ENCODE measurements around the gene AGRP.

The AGRP gene

DNA sequence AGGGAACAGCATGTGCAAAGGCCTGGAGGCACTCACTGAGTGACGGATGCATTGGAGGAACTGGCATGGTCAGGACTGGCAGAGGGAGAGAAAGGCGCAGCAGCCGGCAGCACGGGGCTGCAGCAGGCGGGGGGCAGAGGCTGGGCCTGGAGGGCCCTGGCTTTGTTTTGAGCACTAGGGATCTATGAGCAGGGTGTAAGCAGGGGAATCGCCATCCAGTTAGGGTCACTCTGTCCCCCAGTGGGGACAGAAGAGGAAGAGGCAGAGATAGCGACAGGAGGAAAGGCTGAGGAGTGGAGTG, 38.3 kb downstream of the AGRP start:
- DNase-seq, result no peak

DNA sequence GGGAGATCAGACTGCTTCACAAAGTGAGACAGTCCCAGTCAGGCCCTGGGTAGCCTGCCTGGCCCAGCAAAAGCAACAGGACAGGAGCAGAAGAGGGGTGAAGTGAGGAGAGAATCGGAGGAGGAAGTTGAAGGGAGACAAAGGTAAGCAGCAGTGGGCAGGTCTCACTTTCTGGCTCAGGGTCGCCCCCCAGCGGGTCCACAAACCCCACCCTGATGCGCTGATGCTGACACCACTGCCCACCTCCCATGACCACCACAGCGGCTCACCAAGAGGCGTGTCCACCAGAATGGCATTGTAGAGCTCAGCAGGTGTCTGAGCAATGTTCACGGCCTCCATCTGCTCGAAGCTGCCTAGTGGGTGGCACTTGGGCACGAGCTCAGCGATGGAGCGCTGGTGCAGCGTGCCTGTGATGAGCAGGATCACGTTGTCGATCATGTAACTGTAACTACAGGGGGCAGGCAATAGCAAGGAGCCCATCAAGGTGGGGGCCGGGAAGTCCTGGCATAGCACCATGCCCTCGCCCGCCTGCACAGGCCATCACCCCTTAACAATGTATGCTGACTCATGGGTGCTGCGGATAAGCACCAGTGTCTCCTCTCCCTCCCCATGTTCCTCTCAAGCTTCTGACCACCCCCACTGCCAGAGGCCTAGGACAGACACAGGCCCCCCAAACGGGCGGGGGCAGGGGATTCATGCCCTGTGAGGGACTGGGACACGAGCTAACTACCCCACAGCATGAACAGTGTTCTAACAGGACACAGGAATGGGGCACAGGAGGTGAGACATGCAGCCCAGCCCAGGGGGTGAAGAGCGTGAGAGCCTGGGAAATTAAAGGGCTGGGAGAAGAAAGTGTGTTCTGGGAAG, 38.9 kb downstream of the AGRP start:
- no peak for DNase-seq

DNA sequence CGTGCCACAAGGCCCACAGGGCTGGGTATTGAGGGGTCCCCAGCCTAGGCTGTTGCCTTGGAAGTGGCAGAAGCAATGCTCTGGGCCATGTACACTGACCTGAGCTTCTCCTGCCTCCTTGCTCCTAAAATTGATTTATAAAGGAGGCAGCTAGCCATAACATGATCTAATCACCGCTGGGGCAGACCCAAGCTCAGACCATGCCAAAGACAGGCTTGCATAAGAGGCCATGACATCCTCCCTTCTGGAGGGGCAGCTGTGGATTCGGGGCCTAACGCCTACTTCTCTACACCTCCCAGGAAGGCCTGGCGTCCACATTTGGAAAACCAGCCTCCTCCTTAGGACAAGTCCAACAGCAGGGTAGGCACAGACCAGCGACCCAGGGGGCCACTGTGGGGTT, 40.1 kb downstream of the AGRP start:
- no peak for DNase-seq

DNA sequence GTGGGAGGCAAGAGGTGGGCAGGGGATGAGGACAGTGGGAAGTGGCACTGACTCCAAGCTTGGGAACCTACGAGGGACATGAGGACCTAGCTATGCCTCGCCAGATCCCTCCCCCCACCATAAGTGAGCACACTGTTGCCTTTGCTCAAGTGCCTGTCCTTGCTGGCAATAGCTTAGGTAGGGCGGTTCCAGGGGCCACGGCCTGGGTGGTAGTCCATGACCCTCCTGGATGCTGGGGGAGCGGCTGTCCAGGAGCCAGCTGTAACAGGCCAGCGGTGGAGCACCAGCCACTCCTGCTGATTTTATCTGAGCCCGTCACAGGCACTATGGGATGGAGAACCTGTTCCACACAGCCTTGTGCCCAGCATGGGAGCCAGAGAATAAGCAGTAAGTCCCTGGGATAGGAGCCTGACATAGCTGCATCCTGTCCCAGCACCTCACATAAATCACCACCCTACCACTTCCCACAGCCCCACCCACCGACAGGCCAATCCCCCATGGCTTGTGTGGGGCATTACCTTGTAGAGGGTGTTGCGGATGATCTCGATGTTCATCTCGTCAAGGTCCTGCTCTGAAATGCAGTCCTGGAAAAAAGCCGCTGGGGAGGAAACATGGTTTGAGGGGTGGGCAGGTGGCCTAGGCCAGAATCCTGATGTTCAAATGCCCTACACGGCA, 40.6 kb downstream of the AGRP start:
- DNase-seq, result no peak

DNA sequence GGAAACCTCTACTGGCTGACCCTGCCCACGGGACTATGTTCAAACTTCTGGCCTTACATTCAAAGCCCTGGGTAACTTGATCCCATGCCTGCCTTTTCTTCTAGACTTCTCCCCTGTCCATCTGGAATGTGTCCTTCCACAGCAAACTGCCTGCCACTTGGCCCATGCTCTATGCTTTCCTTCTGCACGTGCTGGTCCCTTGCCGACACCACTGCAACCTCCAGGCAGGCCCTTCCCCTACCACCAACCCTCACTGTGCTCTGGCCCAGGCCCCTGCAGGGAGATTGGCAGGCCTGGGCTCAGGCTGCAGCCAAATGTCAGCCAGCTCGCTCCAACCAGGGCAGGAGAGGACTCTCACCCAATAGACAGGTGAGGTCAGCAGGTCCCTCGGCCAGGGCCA, 41.4 kb downstream of the AGRP start:
- DNase-seq, result no peak

DNA sequence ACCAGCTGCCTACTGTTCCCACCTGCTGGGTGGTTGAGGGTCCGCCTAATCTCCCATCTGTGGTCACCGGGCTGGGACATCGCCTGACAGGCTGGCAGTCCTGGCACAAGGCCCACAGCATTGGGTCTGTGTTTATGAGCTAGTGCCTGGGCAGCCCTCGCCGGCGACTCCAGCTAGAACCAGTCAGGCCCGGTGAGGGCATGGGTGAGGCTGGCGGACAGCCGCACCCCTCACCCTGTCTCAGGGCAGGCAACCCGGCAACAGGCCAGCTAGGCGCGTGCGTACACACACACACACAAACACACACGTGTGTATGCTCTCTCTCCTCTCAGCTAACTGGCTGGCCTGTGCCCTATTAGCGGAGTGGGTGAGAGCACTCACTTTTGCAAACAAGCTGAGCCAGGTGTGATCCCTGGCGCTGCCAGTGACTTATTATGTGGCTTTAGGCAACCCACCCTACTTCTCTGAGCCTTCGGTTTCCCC, 42.0 kb downstream of the AGRP start:
- no peak for DNase-seq

DNA sequence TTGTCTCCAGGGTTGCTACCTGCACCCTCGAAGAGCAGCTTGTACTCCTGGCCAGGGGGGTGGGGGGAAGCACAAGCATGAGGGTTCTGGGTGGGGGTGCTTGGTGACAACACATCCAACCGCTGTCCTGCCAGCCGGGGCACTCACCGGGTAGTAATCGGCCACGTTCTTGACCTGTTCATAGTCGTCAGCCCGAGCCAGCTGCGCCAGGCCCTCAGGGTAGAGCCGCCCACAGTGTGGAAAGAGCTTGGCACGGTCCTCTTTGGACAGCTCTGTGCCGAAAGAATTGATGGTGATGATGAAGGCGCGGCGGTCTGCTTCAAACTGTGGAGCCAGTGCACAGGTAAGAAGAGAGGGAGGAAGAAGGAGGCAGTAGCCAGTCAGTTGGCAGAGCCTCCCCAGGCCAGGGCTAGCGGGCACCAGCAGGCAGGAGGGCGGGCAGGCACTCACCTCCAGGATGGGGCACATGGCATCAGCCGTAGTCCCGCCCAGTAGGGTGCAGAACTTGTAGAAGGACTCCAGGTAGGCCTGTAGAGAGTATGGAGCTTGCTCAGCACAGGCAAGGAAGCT, 44.4 kb downstream of the AGRP start:
- no peak for DNase-seq

DNA sequence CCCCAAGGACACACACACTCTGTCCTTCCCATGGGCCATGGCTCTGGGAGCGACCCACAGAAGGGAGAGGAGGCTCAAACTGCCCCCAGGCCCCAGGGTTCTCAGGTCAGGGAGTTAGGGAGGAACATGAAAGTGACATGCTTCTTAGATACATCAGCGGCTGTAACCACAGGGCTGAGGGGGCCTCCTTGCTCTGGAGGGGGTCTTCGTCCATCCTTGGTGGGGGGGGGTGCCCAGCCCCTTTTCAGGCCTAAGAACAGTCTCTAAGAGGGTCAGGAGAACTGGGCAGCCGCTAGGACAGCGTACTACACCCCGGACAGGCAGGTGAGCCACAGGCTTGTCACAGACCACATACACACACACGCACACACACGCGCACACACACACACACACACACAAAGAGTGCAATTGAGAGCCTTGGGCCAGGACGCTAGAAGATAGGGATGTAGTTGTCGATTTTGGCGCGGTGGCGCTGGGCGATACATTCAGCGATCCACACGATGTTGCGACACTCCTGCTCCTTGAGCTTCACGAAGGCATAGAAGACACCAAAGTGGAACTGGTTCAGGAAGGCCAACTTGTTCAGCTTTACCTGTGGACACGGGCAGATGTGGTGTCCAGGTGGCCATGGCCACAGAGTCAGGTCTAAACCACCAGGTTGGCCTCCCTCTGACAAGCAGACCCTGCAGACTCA, 45.1 kb downstream of the AGRP start:
- DNase-seq, result peak in 1 of 2 donors; percentile 13

DNA sequence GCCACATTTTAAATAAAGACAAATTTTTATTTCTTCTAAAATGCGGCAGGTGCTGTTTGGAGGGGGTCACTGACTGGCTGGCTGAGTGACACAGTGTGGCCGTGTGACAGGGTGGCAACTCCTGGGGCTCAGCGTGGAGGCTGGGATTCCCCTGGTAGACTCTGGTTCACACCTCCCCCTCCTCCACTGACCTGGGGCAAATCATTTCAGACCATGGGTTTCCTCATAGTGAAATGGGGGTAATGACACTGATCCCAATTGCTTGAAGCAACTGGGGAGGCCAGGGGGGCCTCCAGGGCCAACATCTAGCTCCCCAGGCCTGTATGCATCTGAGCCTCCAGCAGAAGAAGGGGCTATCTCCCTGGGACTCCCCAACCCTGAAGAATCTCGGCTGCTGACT, 45.8 kb downstream of the AGRP start:
- no peak for DNase-seq

DNA sequence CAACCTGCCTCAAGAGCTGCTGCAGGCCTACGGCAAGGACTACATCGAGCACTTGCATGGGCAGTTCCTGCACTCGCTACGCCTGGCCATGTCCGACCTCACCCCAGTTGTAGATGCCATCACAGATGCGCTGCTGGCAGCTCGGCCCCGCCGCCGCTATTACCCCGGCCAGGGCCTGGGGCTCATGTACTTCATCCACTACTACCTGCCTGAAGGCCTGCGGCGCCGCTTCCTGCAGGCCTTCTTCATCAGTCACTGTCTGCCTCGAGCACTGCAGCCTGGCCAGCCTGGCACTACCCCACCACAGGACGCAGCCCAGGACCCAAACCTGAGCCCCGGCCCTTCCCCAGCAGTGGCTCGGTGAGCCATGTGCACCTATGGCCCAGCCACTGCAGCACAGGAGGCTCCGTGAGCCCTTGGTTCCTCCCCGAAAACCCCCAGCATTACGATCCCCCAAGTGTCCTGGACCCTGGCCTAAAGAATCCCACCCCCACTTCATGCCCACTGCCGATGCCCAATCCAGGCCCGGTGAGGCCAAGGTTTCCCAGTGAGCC, 46.6 kb downstream of the AGRP start:
- DNase-seq, result no peak

DNA sequence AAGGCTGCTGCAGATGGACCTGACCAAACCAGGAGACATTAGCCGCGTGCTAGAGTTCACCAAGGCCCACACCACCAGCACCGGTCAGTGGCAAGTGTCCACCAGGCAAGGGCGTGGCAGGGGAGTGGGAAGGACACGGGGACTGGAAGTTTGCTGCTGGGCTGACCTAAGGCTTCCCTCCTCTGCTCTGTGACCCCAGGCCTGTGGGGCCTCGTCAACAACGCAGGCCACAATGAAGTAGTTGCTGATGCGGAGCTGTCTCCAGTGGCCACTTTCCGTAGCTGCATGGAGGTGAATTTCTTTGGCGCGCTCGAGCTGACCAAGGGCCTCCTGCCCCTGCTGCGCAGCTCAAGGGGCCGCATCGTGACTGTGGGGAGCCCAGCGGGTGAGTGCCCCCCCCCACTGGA, 47.6 kb downstream of the AGRP start:
- no peak for DNase-seq

DNA sequence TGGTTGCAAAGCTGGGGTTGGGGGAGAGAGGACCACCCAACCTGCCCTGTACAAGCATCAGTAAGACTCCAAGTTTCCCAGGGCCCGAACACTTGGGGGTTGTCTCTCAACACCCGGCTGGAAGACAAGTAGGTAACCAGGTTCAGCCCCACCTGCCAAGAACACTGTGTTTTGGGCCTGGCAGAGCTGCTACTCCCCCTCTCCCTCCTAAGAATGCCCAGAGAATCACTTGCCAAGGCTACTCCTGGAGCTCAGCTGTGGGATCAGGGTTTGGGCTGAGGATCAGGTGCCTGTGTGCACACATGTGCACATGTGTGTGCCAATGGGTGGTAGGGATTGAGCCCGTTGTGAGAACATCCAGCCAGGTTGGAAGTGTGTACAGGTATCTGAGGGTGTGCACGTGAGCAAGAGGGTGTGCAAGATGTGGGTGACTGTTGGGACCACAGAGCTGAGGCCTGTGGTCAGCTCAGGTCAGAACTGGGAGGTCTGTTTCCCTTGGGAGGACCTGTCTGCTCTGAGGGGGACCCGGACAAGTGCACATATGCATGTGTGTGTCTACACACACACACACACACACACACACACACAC, 50.1 kb downstream of the AGRP start:
- DNase-seq, result no peak

Data from CD4-positive, alpha-beta T cell treated with Interferon alpha-2 for 1 hour (primary cell).